Body of pancreas (tissue), 4 donors: ENCODE data around the gene XKR8. TPM values are rescaled to one million over a fixed set of nuclear protein-coding genes. Genes with fewer than 3 reads are reported as not detected.

ENCODE experiments used
- ATAC-seq: fragments of 150-250 bp; one replicate; pipeline ENCODE4 v1.9.1; 2016
- DNase-seq, 4 donors: peaks; one replicate each; pipeline ENCODE4 v3.0.0-alpha.2; 2019
- H3K27ac ChIP-seq, 4 donors: fragments of 200-600 bp; sonication (generic); 1 replicate in 3 of 4; 2 replicates in 1 of 4; pipeline versions ENCODE4 v1.5.1 to v1.6.1; 2016 to 2019; ENCODE audit warnings: mild to moderate bottlenecking in 1 of 4, mixed read lengths in 1 of 4, moderate library complexity in 1 of 4
- H3K27me3 ChIP-seq, 2 donors: fragments of 200-600 bp; sonication (generic); one replicate each; pipeline ENCODE4 v1.6.0; 2016; ENCODE audit warnings: mild to moderate bottlenecking in 1 of 2
- H3K36me3 ChIP-seq, 2 donors: fragments of 200-600 bp; sonication (generic); replicated peaks in 1 of 2; 2 replicates each; pipeline ENCODE4 v1.5.1; 2016; ENCODE audit warnings: low read depth in 2 of 2; ENCODE audit not compliant: insufficient read depth in 1 of 2
- H3K4me1 ChIP-seq: fragments of 200-600 bp; sonication (generic); one replicate; pipeline ENCODE4 v1.6.0; 2016
- H3K4me3 ChIP-seq, 2 donors: fragments of 200-600 bp; sonication (generic); 1 replicate in 1 of 2; 2 replicates in 1 of 2; pipeline ENCODE4 v1.5.1; 2016 to 2019
- H3K9me3 ChIP-seq, 3 donors: fragments of 200-600 bp; sonication (generic); 1 replicate in 2 of 3; 2 replicates in 1 of 3; pipeline ENCODE4 v1.5.1; 2016
- POLR2A ChIP-seq, 3 donors: fragments of 450-650 bp; IDR thresholded peaks; one replicate each; pipeline ENCODE4 v1.6.1; 2016; ENCODE audit warnings: antibody characterized with exemption in 3 of 3, mild to moderate bottlenecking in 2 of 3
- WGBS, 2 donors: methylation state at CpG; one replicate each; pipeline ENCODE4 v1.1.5; 2017; 5-methylcytosine and 5-hydroxymethylcytosine counted together
- intact Hi-C: fragments of 100-400 bp; cut with DNase I; formaldehyde crosslinking; loops from one replicate; pipeline ENCODE4 v1.15.1; 2023
- total RNA-seq, 2 donors: library from RNA; depleted of rRNA; stranded (reverse); fragments of >200 nt; gene quantifications; one replicate each; pipeline ENCODE4 v1.1.0, GENCODE V29; 2016
- TF ChIP-seq, protein P1 (sequence below), 7 experiments: fragments of 450-650 bp in 4 of 7; fragments of 200-600 bp in 3 of 7; sonication (generic) in 3 of 7; IDR thresholded peaks; one replicate each; pipeline ENCODE4 v1.5.1; 2016 to 2019; ENCODE audit warnings: antibody characterized with exemption in 7 of 7

The XKR8 gene
- total RNA-seq, 2 donors from 2014 or later: 7.9 to 14.5 TPM

DNA sequence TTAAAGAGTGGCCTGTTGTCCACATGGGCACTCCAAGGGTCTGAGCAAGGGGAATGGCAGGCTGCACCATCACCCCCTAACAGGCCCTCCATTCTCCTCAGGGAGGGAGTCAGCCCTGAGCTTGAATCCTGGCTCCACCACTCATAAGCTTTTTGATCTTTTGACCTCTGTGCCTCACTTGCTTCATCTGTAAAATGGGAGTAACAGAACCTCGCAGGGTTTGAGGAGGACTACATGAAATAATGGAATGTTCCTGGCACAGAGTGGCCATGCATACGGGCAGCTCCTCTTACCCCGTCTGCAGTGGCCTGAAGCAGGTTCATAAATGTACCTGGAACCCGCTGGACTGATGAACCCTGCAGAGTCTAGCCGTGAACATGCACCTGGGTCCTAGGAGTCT is 2.1 kb upstream of the XKR8 start:
- intact Hi-C loops: no loop called here
- H3K9me3 ChIP-seq: no peaks in the 10 kb centered on the region
- 79 to 83% methylated on average over 5 of the region's 5 CpGs for WGBS, 2 donors
- no peak overlapping the region for H3K27ac ChIP-seq
- TF ChIP-seq POLR2A (IDR thresholded peaks at IDR 0.05): no peak
- TF ChIP-seq, protein P1, sequence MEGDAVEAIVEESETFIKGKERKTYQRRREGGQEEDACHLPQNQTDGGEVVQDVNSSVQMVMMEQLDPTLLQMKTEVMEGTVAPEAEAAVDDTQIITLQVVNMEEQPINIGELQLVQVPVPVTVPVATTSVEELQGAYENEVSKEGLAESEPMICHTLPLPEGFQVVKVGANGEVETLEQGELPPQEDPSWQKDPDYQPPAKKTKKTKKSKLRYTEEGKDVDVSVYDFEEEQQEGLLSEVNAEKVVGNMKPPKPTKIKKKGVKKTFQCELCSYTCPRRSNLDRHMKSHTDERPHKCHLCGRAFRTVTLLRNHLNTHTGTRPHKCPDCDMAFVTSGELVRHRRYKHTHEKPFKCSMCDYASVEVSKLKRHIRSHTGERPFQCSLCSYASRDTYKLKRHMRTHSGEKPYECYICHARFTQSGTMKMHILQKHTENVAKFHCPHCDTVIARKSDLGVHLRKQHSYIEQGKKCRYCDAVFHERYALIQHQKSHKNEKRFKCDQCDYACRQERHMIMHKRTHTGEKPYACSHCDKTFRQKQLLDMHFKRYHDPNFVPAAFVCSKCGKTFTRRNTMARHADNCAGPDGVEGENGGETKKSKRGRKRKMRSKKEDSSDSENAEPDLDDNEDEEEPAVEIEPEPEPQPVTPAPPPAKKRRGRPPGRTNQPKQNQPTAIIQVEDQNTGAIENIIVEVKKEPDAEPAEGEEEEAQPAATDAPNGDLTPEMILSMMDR (IDR thresholded peaks at IDR 0.05): no peak
- H3K27me3 ChIP-seq: no peaks in the 10 kb centered on the region
- DNase-seq (no peak), ATAC-seq (no peak)
- peaks cover 26% of the 10 kb centered on the region for H3K4me1 ChIP-seq
- H3K4me3 ChIP-seq: no peak overlapping the region
- no peaks in the 10 kb centered on the region for H3K36me3 ChIP-seq

DNA sequence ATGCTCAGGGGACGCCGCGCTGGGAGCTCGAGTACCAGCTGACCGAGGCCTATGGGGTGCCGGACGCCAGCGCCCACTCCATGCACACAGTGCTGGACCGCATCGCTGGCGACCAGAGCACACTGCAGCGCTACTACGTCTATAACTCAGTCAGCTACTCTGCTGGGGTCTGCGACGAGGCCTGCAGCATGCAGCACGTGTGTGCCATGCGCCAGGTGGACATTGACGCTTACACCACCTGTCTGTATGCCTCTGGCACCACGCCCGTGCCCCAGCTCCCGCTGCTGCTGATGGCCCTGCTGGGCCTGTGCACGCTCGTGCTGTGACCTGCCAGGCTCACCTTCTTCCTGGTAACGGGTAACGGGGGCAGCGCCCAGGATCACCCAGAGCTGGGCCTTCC is 1.3 kb upstream of the XKR8 start:
- Histone ChIP-seq H3K27ac (no peak overlapping the region), H3K27me3 (no peaks in the 10 kb centered on the region), H3K4me1 (peaks cover 26% of the 10 kb centered on the region), H3K4me3 (no peak overlapping the region), H3K36me3 (no peaks in the 10 kb centered on the region), H3K9me3 (no peaks in the 10 kb centered on the region)
- WGBS, 2 donors: 95% methylated on average over 23 of the region's 26 CpGs; no CpG with 5 or more reads in 1 of the 2 donors
- intact Hi-C loops: no loop called here
- TF ChIP-seq, protein P1 (IDR thresholded peaks at IDR 0.05): no peak
- TF ChIP-seq POLR2A (IDR thresholded peaks at IDR 0.05): no peak
- DNase-seq: peak in 3 of 4 donors; percentile 16 to 32 (median 28)
- ATAC-seq: no peak

DNA sequence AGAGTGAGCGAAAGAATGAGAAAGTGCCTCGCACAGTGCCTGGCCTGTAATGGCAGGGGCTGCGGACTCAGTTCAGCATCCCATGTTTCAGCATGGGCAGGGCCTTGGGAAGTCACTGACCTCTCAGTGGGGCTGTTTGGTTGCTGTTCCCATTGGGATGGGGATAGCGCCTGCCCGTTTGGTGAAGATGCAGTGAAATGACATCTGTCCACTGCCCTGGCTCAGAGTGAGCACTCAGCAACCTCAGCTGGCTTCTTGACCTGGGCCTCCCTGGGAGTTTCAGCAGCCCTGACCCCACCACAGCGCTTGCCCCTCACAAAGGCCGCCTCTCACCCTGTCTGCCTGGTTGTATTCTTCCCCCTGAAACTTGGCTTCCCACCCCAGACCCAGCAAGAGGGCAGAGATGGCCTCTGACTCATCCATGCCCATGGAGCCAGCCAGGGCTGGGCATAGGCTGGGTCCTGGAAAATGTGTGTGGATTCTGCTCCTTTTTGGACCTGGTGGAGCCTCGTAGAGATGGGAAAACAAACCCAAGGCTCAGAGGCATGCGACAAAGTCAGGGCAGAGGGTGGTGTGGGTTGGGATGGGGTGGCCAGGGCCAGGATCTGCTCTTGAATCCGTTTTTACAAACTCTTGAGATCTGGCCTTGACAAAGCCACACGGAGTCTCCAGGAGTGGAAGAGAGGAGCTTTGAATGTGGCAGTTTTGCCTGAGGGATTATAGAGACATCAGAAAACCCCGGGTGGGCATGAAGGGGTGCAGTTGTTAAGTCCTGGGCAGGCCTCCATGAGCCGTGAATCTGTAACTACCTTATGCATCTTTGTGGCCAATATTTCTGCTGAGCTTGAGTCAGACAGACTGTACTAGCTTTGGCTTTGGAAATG is 1.2 kb downstream of the XKR8 start:
- DNase-seq: peak in 3 of 4 donors; percentile 16 to 41 (median 20)
- Histone ChIP-seq H3K27ac (peak overlapping the region; percentile 87 to 96 (median 90)), H3K4me3 (peak overlapping the region; percentile 21 to 72), H3K36me3 (peaks cover 0 to 8% of the 10 kb centered on the region in 2 donors), H3K27me3 (no peaks in the 10 kb centered on the region), H3K4me1 (peaks cover 26% of the 10 kb centered on the region), H3K9me3 (no peaks in the 10 kb centered on the region)
- TF ChIP-seq POLR2A (IDR thresholded peaks at IDR 0.05): no peak
- TF ChIP-seq, protein P1 (IDR thresholded peaks at IDR 0.05): no peak
- 18 to 30% methylated on average over 8 to 13 of the region's 13 CpGs for WGBS, 2 donors
- intact Hi-C loops: no loop called here
- no peak for ATAC-seq

DNA sequence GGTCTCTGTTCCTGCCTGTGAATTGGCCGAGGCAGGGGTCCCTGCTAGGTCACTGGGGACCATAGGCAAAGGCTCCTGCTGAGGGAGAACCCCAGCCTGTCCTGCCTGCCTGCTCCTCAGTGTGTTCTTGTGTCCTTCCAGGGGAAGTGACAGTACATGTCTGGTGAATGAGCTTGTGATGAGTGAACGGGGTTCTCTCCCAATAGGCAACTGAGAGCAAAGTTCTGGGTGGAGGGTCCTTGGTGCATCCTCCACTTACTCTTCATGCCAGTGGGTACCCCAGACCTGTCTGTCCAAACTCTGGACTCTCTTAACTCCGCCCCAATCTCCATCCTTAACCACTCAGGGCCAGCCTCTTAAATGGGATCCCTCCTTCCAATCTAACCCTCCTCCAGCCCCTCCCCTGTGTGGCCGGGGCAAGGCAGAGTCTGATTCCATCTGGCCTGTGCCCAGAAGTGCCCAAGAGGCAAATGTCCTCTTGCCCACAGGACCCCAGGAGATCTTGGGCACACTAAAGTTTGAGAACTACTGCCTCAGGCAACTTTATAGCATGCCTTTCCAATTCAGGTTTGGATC is 2.0 kb downstream of the XKR8 start:
- Histone ChIP-seq H3K36me3 (peaks cover under 1 to 11% of the 10 kb centered on the region in 2 donors), H3K4me1 (peaks cover 26% of the 10 kb centered on the region), H3K27me3 (no peaks in the 10 kb centered on the region), H3K27ac (peak overlapping the region in 3 of 4 donors; percentile 87 to 96 (median 90)), H3K4me3 (no peak overlapping the region), H3K9me3 (no peaks in the 10 kb centered on the region)
- no peak for TF ChIP-seq POLR2A (IDR thresholded peaks at IDR 0.05)
- intact Hi-C loops: no loop called here
- WGBS, 2 donors: 59 to 68% methylated on average over 4 of the region's 4 CpGs
- DNase-seq: peak in 1 of 4 donors; percentile 18
- ATAC-seq: no peak

DNA sequence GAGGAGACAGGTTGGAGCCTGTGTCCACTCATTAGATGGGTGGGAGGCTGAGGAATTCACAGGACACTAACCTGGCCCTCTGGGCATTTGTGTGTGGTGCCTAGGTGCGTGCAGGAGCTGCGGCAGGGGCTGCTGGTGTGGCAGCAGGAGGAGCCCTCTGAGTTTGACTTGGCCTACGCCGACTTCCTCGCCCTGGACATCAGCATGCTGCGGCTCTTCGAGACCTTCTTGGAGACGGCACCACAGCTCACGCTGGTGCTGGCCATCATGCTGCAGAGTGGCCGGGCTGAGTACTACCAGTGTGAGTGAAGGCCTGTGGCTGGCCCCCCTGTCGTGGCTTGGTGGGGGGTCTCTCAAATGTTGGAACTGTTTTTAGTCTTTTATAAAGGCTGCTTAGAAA is 3.6 kb downstream of the XKR8 start:
- intact Hi-C loops: no loop called here
- ATAC-seq (no peak), DNase-seq (no peak)
- TF ChIP-seq, protein P1 (IDR thresholded peaks at IDR 0.05): no peak
- TF ChIP-seq POLR2A (IDR thresholded peaks at IDR 0.05): no peak
- H3K27ac ChIP-seq: no peak overlapping the region
- no peak overlapping the region for H3K4me3 ChIP-seq
- peaks cover 26% of the 10 kb centered on the region for H3K4me1 ChIP-seq
- H3K9me3 ChIP-seq: no peaks in the 10 kb centered on the region
- WGBS, 2 donors: 75 to 92% methylated on average over 2 to 9 of the region's 11 CpGs
- peaks cover 5 to 14% of the 10 kb centered on the region in 2 donors for H3K36me3 ChIP-seq
- no peaks in the 10 kb centered on the region for H3K27me3 ChIP-seq
